Vagina (tissue), 2 donors: ENCODE results near the gene CPA1. TPM values are rescaled to one million over a fixed set of nuclear protein-coding genes. Genes with fewer than 3 reads are reported as not detected.

Experiments used
- DNase-seq, 2 donors: peaks; one replicate each; pipeline ENCODE4 v3.0.0-alpha.2; 2017; ENCODE audit errors: extremely low spot score in 2 of 2
- H3K27ac ChIP-seq: fragments of 200-600 bp; sonication (generic); one replicate; pipeline ENCODE4 v1.5.1; 2019
- H3K27me3 ChIP-seq: fragments of 200-600 bp; sonication (generic); one replicate; pipeline ENCODE4 v1.5.1; 2019
- H3K36me3 ChIP-seq, 2 donors: fragments of 200-600 bp; sonication (generic); one replicate each; pipeline ENCODE4 v1.5.1; 2017 to 2019
- H3K4me1 ChIP-seq: fragments of 200-600 bp; sonication (generic); one replicate; pipeline ENCODE4 v1.5.1; 2019
- H3K4me3 ChIP-seq, 2 donors: fragments of 200-600 bp; sonication (generic); 1 replicate in 1 of 2; 2 replicates in 1 of 2; pipeline ENCODE4 v1.5.1; 2016 to 2019
- H3K9me3 ChIP-seq: fragments of 200-600 bp; sonication (generic); one replicate; pipeline ENCODE4 v1.5.1; 2019
- CTCF ChIP-seq, 3 experiments: fragments of 450-650 bp in 2 of 3; fragments of 200-600 bp in 1 of 3; sonication (generic) in 1 of 3; IDR thresholded peaks; one replicate each; pipeline ENCODE4 v1.5.1; 2017 to 2019; ENCODE audit warnings: antibody characterized with exemption in 3 of 3, mild to moderate bottlenecking in 2 of 3, moderate library complexity in 2 of 3
- POLR2A ChIP-seq, 2 donors: fragments of 450-650 bp; IDR thresholded peaks; one replicate each; pipeline ENCODE4 v1.6.1; 2017; ENCODE audit warnings: antibody characterized with exemption in 2 of 2, mild to moderate bottlenecking in 2 of 2, moderate library complexity in 2 of 2
- POLR2AphosphoS5 ChIP-seq, 2 donors: sonication (generic); formaldehyde crosslinking; IDR thresholded peaks; one replicate each; pipeline ENCODE4 v1.9.0; 2017; ENCODE audit warnings: antibody characterized with exemption in 2 of 2, mild to moderate bottlenecking in 2 of 2, low read depth in 1 of 2; ENCODE audit not compliant: insufficient read depth in 1 of 2
- intact Hi-C: fragments of 100-400 bp; cut with DNase I; formaldehyde crosslinking; loops from one replicate; pipeline ENCODE4 v1.15.1; 2023
- total RNA-seq: library from RNA; depleted of rRNA; stranded (reverse); fragments of >200 nt; gene quantifications from one replicate; pipeline ENCODE4 v1.2.3, GENCODE V29; 2016

CPA1 gene
- total RNA-seq, 1 donor from 2014 or later: not detected

GRCh38 chr7:130338233-130338632 is 42.1 kb upstream of the CPA1 start:
- TF ChIP-seq POLR2AphosphoS5 (IDR thresholded peaks at IDR 0.05; ENCODE audit: insufficient read depth in 1 of 2, low read depth in 1 of 2) (no peak), POLR2A (IDR thresholded peaks at IDR 0.05) (no peak), CTCF (IDR thresholded peaks at IDR 0.05) (no peak)
- H3K36me3 ChIP-seq: no peaks in the 10 kb centered on the region
- intact Hi-C loops: no loop called here
- no peaks in the 10 kb centered on the region for H3K27me3 ChIP-seq
- no peak overlapping the region for H3K4me3 ChIP-seq
- H3K27ac ChIP-seq: no peak overlapping the region
- DNase-seq: no peak
- no peaks in the 10 kb centered on the region for H3K4me1 ChIP-seq
- no peaks in the 10 kb centered on the region for H3K9me3 ChIP-seq

GRCh38 chr7:130341882-130342281 is 38.4 kb upstream of the CPA1 start:
- no peaks in the 10 kb centered on the region for H3K4me1 ChIP-seq
- H3K27ac ChIP-seq: no peak overlapping the region
- no peaks in the 10 kb centered on the region for H3K9me3 ChIP-seq
- intact Hi-C loops: no loop called here
- H3K27me3 ChIP-seq: no peaks in the 10 kb centered on the region
- no peaks in the 10 kb centered on the region for H3K36me3 ChIP-seq
- H3K4me3 ChIP-seq: no peak overlapping the region
- TF ChIP-seq POLR2AphosphoS5 (IDR thresholded peaks at IDR 0.05; ENCODE audit: insufficient read depth in 1 of 2, low read depth in 1 of 2) (no peak), CTCF (IDR thresholded peaks at IDR 0.05) (no peak), POLR2A (IDR thresholded peaks at IDR 0.05) (no peak)
- DNase-seq: no peak

GRCh38 chr7:130342701-130343380 is 37.5 kb upstream of the CPA1 start:
- no peak for DNase-seq
- Histone ChIP-seq H3K27ac (no peak overlapping the region), H3K4me3 (no peak overlapping the region), H3K9me3 (no peaks in the 10 kb centered on the region), H3K4me1 (no peaks in the 10 kb centered on the region), H3K36me3 (no peaks in the 10 kb centered on the region), H3K27me3 (no peaks in the 10 kb centered on the region)
- intact Hi-C loops: no loop called here
- TF ChIP-seq CTCF (IDR thresholded peaks at IDR 0.05) (no peak), POLR2A (IDR thresholded peaks at IDR 0.05) (no peak), POLR2AphosphoS5 (IDR thresholded peaks at IDR 0.05; ENCODE audit: insufficient read depth in 1 of 2, low read depth in 1 of 2) (no peak)

GRCh38 chr7:130344271-130344866 is 35.9 kb upstream of the CPA1 start, which contains the start of gene CPA5:
CPA5 (plus strand) TSS chr7:130344816; CDS start chr7:130346486, 1,670 bp downstream.
- Histone ChIP-seq H3K36me3 (no peaks in the 10 kb centered on the region), H3K27ac (no peak within 1 kb of the TSS), H3K27me3 (no peaks in the 10 kb centered on the region), H3K9me3 (no peaks in the 10 kb centered on the region), H3K4me3 (no peak within 1 kb of the TSS), H3K4me1 (no peaks in the 10 kb centered on the region)
- TF ChIP-seq POLR2A (IDR thresholded peaks at IDR 0.05): no peak
- TF ChIP-seq POLR2AphosphoS5 (IDR thresholded peaks at IDR 0.05; ENCODE audit: insufficient read depth in 1 of 2, low read depth in 1 of 2): no peak
- intact Hi-C loops: no loop called here
- no peak for DNase-seq

GRCh38 chr7:130345136-130345535 is 35.2 kb upstream of the CPA1 start:
- Histone ChIP-seq H3K4me3 (no peak overlapping the region), H3K4me1 (peaks cover 2% of the 10 kb centered on the region), H3K36me3 (no peaks in the 10 kb centered on the region), H3K27ac (no peak overlapping the region), H3K27me3 (no peaks in the 10 kb centered on the region), H3K9me3 (no peaks in the 10 kb centered on the region)
- intact Hi-C loops: no loop called here
- TF ChIP-seq POLR2A (IDR thresholded peaks at IDR 0.05) (no peak), POLR2AphosphoS5 (IDR thresholded peaks at IDR 0.05; ENCODE audit: insufficient read depth in 1 of 2, low read depth in 1 of 2) (no peak), CTCF (IDR thresholded peaks at IDR 0.05) (no peak)
- DNase-seq: no peak
